ENCODE data around the gene QRFP. TPM values are rescaled to one million over a fixed set of nuclear protein-coding genes. Genes with fewer than 3 reads are reported as not detected.
A peak's percentile ranks its signal among the peaks of the same experiment; 100 is the strongest.

Gene QRFP
- total and polyA plus RNA-seq, 9 donors, result 0.27 to 0.66 (median 0.47) TPM; not detected in 1

DNA sequence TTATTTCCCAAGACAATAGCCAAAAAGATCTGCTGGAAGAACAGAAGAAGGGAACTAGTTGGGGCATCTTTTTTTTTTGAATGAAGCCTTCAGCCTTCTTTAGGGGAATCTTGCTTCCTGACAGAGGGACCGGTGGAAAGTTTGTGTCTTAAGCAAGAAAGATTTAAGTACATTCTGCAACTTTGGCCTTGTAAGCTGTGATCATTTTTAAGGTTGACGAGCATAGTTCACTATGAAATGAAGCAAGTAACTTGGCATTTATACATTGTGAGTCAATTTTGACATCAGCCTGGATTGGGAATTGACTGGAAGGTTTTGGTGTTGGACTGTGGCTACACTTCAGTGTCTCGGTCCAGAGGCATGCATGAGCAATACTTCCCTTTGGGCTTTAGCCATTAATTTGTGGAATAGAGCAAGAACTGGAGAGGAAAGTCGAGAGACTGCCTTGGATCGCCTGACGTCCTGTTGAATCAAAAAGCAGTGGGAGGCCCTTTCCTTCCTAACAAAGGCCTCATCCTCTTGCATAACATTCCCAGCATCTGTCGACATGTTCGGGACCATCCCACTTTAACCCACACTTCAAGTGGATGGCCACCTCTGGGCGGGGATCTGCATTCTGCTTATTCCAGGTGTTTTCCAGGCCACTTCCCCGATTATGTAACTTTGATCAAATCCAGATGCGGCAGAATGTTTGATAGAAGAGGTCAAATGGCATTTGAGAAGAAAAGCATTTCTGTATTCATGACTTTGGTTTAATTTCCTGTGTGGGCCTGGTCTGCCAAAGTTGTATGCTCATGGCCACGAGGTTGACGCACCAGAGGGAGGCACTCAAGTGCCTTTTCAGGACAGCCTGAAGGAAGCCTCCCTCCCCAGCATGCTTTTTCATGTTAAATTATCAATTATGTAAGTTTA is 49.0 kb downstream of the QRFP start:
- no peaks in the 10 kb centered on the region for H3K36me3 ChIP-seq (ENCODE audit: control insufficient read depth, insufficient read depth, low read length)
- no peaks in the 10 kb centered on the region for H3K9me3 ChIP-seq (replicated peaks; ENCODE audit: control insufficient read depth, low read depth, low read length)
- WGBS (ENCODE audit: insufficient coverage), result 11% methylated on average over 6 of the region's 13 CpGs
- peak overlapping the region; percentile 98 for H3K27ac ChIP-seq (ENCODE audit: low read length)
- peaks cover 44% of the 10 kb centered on the region for H3K4me1 ChIP-seq (ENCODE audit: control insufficient read depth, insufficient read depth, low read length)
- no peak overlapping the region for H3K4me3 ChIP-seq (ENCODE audit: low read length)
- peak; percentile 100 for DNase-seq
- H3K27me3 ChIP-seq (ENCODE audit: control insufficient read depth, insufficient read depth, low read length), result no peaks in the 10 kb centered on the region

DNA sequence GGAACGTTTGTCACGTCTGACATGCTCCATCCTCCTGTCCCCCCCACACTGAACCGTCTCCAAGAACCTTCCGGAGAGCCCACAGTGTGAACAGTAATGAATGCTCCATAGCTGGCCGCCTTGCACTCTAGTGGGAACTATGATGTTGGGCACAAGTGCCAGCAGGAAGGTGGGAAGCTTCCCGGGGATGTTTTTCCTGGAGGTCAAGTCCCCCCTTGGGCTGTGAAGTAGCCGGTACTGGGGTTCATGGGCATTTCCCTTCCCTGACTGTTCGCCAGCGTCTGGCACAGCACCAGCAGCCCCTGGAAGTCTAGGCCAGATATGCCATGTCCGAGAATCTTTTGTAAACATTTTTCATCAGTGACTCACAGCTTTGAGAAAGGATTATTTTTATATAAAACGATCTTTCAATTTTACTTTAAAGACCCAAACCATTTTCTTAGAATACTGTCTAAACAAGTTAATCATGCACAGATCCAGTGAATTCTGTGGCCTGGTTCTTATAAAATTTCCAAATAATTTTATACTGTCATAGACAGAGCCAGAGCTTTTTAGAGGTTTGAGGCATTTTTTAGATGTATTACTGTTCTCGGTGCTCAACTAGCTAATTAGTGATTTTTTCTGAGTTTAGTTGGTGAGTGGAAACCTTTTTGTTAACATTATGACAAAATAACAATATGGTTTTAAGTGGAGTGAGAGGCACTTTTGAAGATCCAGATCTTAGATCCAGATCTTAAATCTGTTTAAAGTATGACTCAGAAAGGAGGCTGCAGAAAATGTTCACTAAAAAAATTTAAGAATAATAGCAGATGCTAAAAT is 49.9 kb downstream of the QRFP start:
- no peak for DNase-seq

GRCh38 chr9:130845901-130846481 is 50.6 kb downstream of the QRFP start:
- Histone ChIP-seq H3K4me3 (ENCODE audit: low read length) (no peak overlapping the region), H3K36me3 (ENCODE audit: control insufficient read depth, insufficient read depth, low read length) (no peaks in the 10 kb centered on the region), H3K4me1 (ENCODE audit: control insufficient read depth, insufficient read depth, low read length) (peaks cover 48% of the 10 kb centered on the region), H3K27ac (ENCODE audit: low read length) (peak overlapping the region; percentile 98), H3K27me3 (ENCODE audit: control insufficient read depth, insufficient read depth, low read length) (no peaks in the 10 kb centered on the region), H3K9me3 (replicated peaks; ENCODE audit: control insufficient read depth, low read depth, low read length) (no peaks in the 10 kb centered on the region)
- peak; percentile 96 for DNase-seq
- WGBS (ENCODE audit: insufficient coverage), result no CpG with 5 or more reads among the region's 7 CpGs

More for the DNA sequence above, 49.9 kb downstream of the QRFP start:
- Histone ChIP-seq H3K27me3 (ENCODE audit: control insufficient read depth, insufficient read depth, low read length) (no peaks in the 10 kb centered on the region), H3K27ac (ENCODE audit: low read length) (peak overlapping the region; percentile 98), H3K4me3 (ENCODE audit: low read length) (peak overlapping the region; percentile 18), H3K36me3 (ENCODE audit: control insufficient read depth, insufficient read depth, low read length) (no peaks in the 10 kb centered on the region), H3K4me1 (ENCODE audit: control insufficient read depth, insufficient read depth, low read length) (peaks cover 47% of the 10 kb centered on the region), H3K9me3 (replicated peaks; ENCODE audit: control insufficient read depth, low read depth, low read length) (no peaks in the 10 kb centered on the region)
- WGBS (ENCODE audit: insufficient coverage), result 0% methylated on average over 1 of the region's 12 CpGs

DNA sequence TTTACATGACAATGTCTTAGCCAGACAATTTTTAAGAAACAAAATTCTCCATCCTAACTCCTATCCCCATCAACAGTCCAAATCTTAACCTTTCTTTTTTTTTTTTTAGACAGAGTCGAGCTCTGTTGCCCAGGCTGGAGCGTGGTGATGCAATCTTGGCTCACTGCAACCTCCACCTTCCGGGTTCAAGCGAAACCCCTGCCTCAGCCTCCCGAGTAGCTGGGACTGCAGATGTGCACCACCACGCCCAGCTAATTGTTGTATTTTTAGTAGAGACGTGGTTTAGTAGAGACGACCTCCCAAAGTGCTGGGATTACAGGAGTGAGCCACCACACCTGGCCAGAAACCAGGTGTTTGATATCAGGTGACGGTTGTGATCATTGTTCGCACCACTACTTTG is 51.4 kb downstream of the QRFP start:
- H3K4me3 ChIP-seq (ENCODE audit: low read length), result no peak overlapping the region
- DNase-seq, result no peak

DNA sequence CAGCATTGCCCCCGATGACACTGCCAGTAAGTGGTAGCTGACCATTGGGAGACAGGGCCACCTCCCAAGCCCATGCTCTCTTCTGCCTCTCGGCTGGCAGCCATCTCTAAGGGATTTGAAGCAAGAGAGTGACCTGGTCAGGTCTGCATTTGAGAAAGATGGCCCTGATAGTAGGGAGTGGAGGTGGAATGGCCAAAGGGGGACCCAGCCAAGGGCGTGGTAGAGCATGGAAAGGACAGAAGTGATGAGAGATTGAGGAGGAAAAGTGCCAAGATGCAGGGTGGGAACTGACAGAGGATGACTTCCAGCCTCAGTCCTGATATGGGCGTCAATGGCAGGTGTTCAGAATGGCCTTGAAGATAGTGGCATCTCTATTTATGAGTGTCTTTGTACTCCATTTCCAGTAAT is 52.6 kb downstream of the QRFP start:
- H3K27me3 ChIP-seq (ENCODE audit: control insufficient read depth, insufficient read depth, low read length), result no peaks in the 10 kb centered on the region
- peaks cover 59% of the 10 kb centered on the region for H3K4me1 ChIP-seq (ENCODE audit: control insufficient read depth, insufficient read depth, low read length)
- H3K36me3 ChIP-seq (ENCODE audit: control insufficient read depth, insufficient read depth, low read length), result no peaks in the 10 kb centered on the region
- H3K9me3 ChIP-seq (replicated peaks; ENCODE audit: control insufficient read depth, low read depth, low read length), result no peaks in the 10 kb centered on the region
- H3K4me3 ChIP-seq (ENCODE audit: low read length), result no peak overlapping the region
- peak overlapping the region; percentile 98 for H3K27ac ChIP-seq (ENCODE audit: low read length)
- 76% methylated on average over 3 of the region's 4 CpGs for WGBS (ENCODE audit: insufficient coverage)
- DNase-seq, result peak; percentile 81

More for the DNA sequence above, 51.4 kb downstream of the QRFP start:
- peaks cover 50% of the 10 kb centered on the region for H3K4me1 ChIP-seq (ENCODE audit: control insufficient read depth, insufficient read depth, low read length)
- peak overlapping the region; percentile 98 for H3K27ac ChIP-seq (ENCODE audit: low read length)
- no peaks in the 10 kb centered on the region for H3K9me3 ChIP-seq (replicated peaks; ENCODE audit: control insufficient read depth, low read depth, low read length)
- 14% methylated on average over 6 of the region's 10 CpGs for WGBS (ENCODE audit: insufficient coverage)
- no peaks in the 10 kb centered on the region for H3K27me3 ChIP-seq (ENCODE audit: control insufficient read depth, insufficient read depth, low read length)
- no peaks in the 10 kb centered on the region for H3K36me3 ChIP-seq (ENCODE audit: control insufficient read depth, insufficient read depth, low read length)

DNA sequence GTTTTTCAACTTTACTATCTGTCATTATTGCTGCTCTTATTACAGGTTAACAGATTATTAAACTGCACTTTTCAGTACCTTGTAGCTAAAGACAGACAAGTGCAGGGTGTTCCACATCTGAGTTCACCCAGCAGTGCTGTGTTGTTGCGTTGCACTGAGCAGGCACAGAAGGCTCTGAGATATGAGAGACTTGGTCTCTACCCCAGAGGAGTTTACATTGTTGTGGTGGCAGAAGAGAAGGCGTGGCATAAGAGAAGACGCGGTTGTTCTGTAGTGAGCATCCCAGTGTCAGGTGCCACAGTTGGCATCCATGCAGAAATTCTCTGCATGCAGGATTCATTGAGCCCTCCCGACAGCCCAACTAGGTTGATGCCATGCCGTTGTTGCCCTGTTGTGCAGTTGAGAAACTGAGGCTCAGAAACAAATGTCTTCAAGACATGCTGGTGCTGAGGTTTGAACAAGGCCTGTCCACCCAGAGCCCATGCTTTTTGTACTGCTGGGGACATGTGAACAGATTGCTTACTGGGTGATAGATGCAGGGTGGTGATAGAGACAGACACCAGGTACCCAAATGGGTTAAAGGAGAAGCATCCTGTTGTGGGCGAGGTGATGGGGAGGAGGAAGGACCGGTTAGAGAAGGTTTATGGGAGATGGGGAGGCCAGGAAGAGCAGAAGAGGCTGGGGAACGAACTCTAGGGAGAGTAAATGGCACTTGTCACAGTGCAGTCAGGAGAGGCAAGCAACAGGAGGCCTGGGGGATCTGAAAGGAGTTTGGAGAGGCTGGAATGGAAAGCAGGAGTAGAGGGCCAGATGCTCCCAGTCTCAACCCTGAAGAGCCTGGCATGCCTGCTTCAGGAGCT is 53.3 kb downstream of the QRFP start:
- Histone ChIP-seq H3K4me3 (ENCODE audit: low read length) (no peak overlapping the region), H3K9me3 (replicated peaks; ENCODE audit: control insufficient read depth, low read depth, low read length) (no peaks in the 10 kb centered on the region), H3K36me3 (ENCODE audit: control insufficient read depth, insufficient read depth, low read length) (no peaks in the 10 kb centered on the region), H3K4me1 (ENCODE audit: control insufficient read depth, insufficient read depth, low read length) (peaks cover 62% of the 10 kb centered on the region), H3K27ac (ENCODE audit: low read length) (peak overlapping the region; percentile 98), H3K27me3 (ENCODE audit: control insufficient read depth, insufficient read depth, low read length) (no peaks in the 10 kb centered on the region)
- 64% methylated on average over 8 of the region's 9 CpGs for WGBS (ENCODE audit: insufficient coverage)
- no peak for DNase-seq

Other genes with a start within 250 kb of the QRFP start
- gene PRDM12, start 232.2 kb downstream of the QRFP start, total RNA-seq, result not detected
- not detected for gene PRDM12, start 232.2 kb downstream of the QRFP start, polyA plus RNA-seq (ENCODE audit: insufficient read depth in 1 of 8, insufficient read length in 8 of 8, low replicate concordance in 1 of 8)
- gene EXOSC2, start 203.0 kb downstream of the QRFP start, total RNA-seq, result 24.2 TPM
- 10 to 100 TPM; 22.9 to 30.3 (median 26.3) TPM for gene EXOSC2, start 203.0 kb downstream of the QRFP start, polyA plus RNA-seq (ENCODE audit: insufficient read depth in 1 of 8, insufficient read length in 8 of 8, low replicate concordance in 1 of 8)
- 27.0 TPM for gene ABL1, start 61.6 kb downstream of the QRFP start, total RNA-seq
- 10 to 100 TPM; 47.2 to 81.7 (median 68.0) TPM for gene ABL1, start 61.6 kb downstream of the QRFP start, polyA plus RNA-seq (ENCODE audit: insufficient read depth in 1 of 8, insufficient read length in 8 of 8, low replicate concordance in 1 of 8)
- not detected for gene FIBCD1, start 42.4 kb upstream of the QRFP start, total RNA-seq
- gene FIBCD1, start 42.4 kb upstream of the QRFP start, polyA plus RNA-seq (ENCODE audit: insufficient read depth in 1 of 8, insufficient read length in 8 of 8, low replicate concordance in 1 of 8), result under 1 TPM in 4 of 8 donors, not detected in 4; 0.04 to 0.13 (median 0.08) TPM
- gene LAMC3, start 112.4 kb upstream of the QRFP start, total RNA-seq, result 1.1 TPM
- 1 to 10 TPM; 1.0 to 4.0 (median 1.9) TPM for gene LAMC3, start 112.4 kb upstream of the QRFP start, polyA plus RNA-seq (ENCODE audit: insufficient read depth in 1 of 8, insufficient read length in 8 of 8, low replicate concordance in 1 of 8)
- 19.9 TPM for gene AIF1L, start 199.7 kb upstream of the QRFP start, total RNA-seq
- 10 to 100 TPM; 19.3 to 33.2 (median 25.8) TPM for gene AIF1L, start 199.7 kb upstream of the QRFP start, polyA plus RNA-seq (ENCODE audit: insufficient read depth in 1 of 8, insufficient read length in 8 of 8, low replicate concordance in 1 of 8)
- gene NUP214, start 228.8 kb upstream of the QRFP start, total RNA-seq, result 21.2 TPM
- gene NUP214, start 228.8 kb upstream of the QRFP start, polyA plus RNA-seq (ENCODE audit: insufficient read depth in 1 of 8, insufficient read length in 8 of 8, low replicate concordance in 1 of 8), result 10 to 100 TPM; 23.5 to 35.6 (median 30.8) TPM